SHP77 treated with DMSO at 0.1 percent for 48 hours (cell line): ENCODE results near the gene HIC1.

Experiments used
- DNase-seq: peaks from one replicate; lab custom pipeline; 2025; lab: John Stamatoyannopoulos, UW

The HIC1 gene

GRCh38 chr17:2076087-2076984 lies 21.4 kb downstream of the HIC1 start:
- DNase-seq, result no peak

GRCh38 chr17:2077040-2077439 lies 22.1 kb downstream of the HIC1 start:
- DNase-seq, result no peak

DNA sequence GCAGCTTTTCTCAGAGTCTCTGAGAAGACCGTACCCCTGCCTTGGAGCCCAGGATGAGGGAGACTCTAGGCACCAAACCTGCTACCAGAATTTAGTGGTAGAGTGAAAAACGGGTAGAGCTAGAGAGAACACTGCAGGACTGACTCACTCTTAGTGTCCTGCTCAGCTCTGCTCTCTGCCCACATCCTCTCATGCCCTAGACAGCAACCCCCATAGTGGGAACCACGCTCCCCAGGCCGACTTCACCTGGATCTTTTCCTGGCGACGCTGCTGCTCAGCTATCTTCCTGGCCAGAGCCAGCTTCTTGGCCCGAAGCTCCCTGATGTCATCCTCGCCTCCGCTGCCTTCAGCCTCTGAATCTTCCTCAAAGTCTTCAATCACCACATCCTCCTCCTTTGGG lies 26.7 kb downstream of the HIC1 start:
- no peak for DNase-seq

DNA sequence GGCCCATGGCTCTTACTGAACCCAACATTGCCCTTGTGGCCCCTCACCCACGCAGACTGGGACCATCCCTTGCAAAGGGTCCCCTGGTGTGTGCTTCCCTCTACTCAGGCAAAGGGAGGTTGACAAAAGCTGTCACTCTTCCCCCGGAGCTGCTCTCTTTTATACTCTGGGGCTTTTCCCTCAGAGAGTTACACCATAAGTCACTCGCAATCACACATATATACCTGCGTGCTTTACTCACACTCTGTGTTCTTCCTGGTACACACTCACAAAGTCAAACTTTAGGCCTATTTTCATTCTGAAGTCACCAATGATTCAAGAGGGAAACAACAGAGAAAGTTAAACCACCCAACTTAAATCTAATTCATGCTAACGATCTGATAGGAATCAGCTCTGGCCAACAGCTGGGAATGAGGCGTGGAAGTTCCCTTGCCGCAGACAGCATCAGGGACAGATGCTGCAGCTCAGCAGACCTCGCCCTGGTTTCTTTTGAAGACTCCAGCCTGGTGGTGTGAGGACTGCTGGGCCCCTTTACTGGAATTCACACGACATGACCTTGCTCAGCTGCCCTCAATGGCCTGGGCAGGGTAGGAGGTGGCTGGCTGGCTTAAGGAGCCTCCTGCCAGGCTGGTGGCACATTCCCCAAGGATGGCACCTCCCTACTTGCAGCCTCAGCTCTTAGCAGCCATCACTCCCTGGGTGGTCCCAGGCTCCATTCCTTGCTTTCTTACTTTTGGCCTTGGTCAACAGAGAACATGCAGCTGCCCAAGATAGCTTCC lies 27.3 kb downstream of the HIC1 start:
- DNase-seq, result no peak

GRCh38 chr17:2083613-2084035 lies 28.7 kb downstream of the HIC1 start:
- no peak for DNase-seq

DNA sequence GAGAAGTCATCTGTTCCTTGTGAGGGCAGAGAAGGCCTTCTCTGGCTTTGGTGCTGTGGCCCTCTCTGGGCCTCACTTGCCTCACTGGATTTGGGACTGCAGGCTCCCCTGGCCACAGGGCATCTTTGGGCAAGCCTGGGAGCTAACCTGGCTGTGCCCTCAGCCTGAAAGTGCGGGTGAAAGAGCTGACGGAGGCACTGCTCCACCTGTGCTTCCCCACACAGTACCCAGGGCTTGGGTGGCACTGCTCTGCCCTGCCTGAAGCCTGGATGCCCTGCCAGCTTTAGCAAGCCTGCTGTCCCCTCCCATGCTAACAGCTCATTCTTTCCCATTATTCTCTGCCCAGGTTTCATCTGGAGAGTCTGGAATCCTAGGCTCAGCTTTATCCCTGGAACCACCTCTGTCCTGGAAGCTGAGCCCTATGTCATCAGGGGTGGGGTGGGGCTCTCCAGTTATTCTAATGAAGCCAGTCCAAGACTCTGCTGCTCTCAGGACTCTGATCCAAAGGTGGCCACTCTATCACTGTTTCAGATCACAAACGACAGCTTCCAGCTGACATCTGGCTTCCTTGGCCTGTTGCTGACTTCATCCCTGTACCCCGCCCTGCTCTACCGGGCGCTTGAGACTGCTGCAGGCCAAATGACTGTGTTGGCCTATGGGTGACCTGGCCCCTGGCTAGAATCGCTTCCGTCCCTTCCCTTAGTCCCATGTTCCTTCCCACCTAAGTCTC lies 29.3 kb downstream of the HIC1 start:
- no peak for DNase-seq

DNA sequence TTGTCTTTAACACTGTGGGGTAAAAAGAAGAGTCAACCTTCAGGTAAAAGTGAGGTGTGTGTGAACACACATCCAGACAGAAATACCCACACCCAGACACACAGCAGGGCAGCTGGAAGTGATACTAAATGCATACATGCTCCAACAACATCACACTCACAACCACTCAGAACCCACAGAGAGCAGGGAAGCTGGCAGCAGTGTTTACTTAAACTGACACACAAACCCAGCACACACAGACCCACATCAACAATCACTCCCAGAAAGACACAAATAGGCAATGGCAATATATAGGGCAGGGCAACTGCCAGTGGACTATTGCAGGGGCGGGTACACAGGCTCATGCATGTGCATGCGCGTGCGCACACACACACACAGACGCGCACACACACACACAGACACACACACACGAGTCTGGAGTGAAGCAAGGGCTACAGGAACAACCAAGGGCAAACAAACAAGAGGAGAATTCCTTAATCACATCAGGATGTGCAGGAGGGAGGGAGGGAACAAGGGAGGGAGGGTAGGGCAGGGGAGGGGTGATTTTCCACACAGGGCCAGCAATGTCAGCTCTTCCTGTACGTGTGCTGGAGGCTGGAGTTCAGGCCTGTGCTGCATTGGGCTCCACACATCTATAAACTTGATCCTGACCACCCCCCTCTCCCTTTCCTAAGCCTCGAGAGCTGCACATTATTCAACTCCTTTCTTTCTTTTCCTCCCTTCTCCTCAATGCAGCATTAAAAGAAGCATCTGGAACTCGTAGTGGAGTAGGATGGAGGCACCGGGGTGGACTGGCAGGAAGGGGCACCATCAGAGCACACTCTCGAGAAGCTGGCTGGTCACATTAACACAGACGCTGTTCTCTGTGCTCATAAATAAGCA lies 30.1 kb downstream of the HIC1 start:
- no peak for DNase-seq

DNA sequence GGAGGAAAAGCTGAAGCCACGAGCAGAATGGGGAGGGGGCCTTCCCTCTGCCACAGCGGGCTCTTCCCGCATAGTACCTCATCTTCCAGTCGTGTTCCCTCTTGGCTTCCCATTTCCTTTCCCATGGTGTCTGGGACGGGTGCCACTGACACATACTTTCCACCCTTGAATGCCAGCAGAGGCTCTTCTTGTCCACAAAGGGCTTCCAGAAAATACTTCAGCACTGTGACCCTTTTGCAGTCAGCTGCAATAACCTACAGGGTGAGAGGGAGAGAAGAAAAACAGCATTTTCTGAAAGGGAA lies 30.7 kb downstream of the HIC1 start:
- no peak for DNase-seq

GRCh38 chr17:2086306-2086705 lies 31.4 kb downstream of the HIC1 start:
- no peak for DNase-seq

GRCh38 chr17:2087597-2088211 lies 32.8 kb downstream of the HIC1 start:
- DNase-seq, result no peak

- DNase-seq, result no peak
Measured at GRCh38 chr17:2089021-2089422, 34.1 kb downstream of the HIC1 start.

- no peak for DNase-seq
Measured at GRCh38 chr17:2090210-2090641, 35.3 kb downstream of the HIC1 start.

GRCh38 chr17:2090804-2091534 lies 36.1 kb downstream of the HIC1 start:
- DNase-seq, result no peak

- DNase-seq, result no peak
Measured at GRCh38 chr17:2092253-2092652, 37.4 kb downstream of the HIC1 start.

DNA sequence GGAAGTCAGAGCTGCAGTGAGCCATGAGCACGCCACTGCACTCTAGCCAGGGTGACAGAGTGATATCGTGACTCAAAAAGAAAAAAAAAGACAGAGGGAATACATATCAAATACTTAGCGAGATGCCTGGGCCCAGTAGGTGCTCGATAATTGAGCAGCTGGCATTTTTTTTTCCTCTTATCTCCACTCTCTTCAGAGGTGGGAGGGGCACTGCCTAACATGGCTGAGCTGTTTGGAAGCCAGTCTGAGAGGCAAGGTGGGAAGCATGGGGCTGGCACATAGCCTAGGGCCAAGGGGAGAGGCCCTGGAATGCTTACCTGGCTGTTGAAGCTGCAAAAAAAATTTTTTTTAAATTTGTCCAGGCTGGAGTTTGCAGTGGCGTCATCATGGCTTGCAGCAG lies 38.4 kb downstream of the HIC1 start:
- no peak for DNase-seq

GRCh38 chr17:2094891-2095535 lies 40.1 kb downstream of the HIC1 start:
- DNase-seq, result no peak

DNA sequence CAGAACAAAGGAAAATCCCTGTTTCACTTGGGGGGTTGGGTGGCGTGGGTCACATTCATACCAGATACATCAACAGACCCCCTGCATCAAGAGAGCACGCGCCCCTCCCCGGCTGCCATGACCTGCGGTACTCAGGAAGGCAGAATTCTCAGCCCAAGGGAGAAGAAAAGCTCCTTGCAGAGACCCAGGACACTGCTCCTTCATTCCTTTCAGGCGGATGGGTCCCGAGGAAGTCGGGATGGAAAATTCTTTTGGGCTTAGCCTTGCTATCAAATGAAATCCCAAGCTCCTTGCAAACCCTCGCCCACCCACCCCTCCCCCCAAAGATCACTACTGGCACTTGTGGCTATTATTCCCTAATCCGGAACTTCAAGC lies 40.6 kb downstream of the HIC1 start:
- DNase-seq, result no peak

GRCh38 chr17:2101448-2102257 lies 46.8 kb downstream of the HIC1 start:
- peak; percentile 81 for DNase-seq
